Common myeloid progenitor, CD34-positive (primary cell): ENCODE results near the gene FAM53A.

Experiments
- CTCF ChIA-PET: fragments of 350-600 bp; sonication (Branson Sonifier 250); formaldehyde crosslinking; loops from one replicate; lab custom pipeline; 2021; ENCODE audit warnings: antibody characterized with exemption; lab: Charles Lee
- POLR2A ChIA-PET: fragments of 350-600 bp; sonication (Branson Sonifier 250); formaldehyde crosslinking; loops from one replicate; lab custom pipeline; 2021; ENCODE audit warnings: antibody characterized with exemption; lab: Charles Lee
- DNase-seq, 3 donors: peaks; one replicate each; pipeline versions ENCODE4 v3.0.0 to v3.0.0-alpha.2; 2013
- H3K27ac ChIP-seq, 2 experiments: 1 replicate in 1 of 2; 2 replicates in 1 of 2; pipeline ENCODE4 v1.7.0; 2013; ENCODE audit warnings: inconsistent platforms in 2 of 2, low read length in 2 of 2, mild to moderate bottlenecking in 2 of 2, low read depth in 1 of 2, moderate library complexity in 1 of 2; ENCODE audit not compliant: severe bottlenecking in 2 of 2, insufficient read depth in 1 of 2, poor library complexity in 1 of 2
- H3K27me3 ChIP-seq, 5 experiments: replicated peaks in 2 of 5; 1 replicate in 3 of 5; 2 replicates in 2 of 5; pipeline versions ENCODE4 v1.6.1 to v1.7.0; 2013; ENCODE audit warnings: low read length in 4 of 5, mild to moderate bottlenecking in 2 of 5, moderate library complexity in 2 of 5, inconsistent platforms in 1 of 5; ENCODE audit not compliant: insufficient read depth in 5 of 5, control insufficient read depth in 4 of 5
- H3K36me3 ChIP-seq, 4 experiments: 1 replicate in 2 of 4; 2 replicates in 2 of 4; pipeline versions ENCODE4 v1.6.1 to v1.7.0; 2013; ENCODE audit warnings: low read length in 3 of 4, control low read depth in 1 of 4, mild to moderate bottlenecking in 1 of 4; ENCODE audit not compliant: control insufficient read depth in 4 of 4, insufficient read depth in 4 of 4
- H3K4me1 ChIP-seq, 4 experiments: 1 replicate in 3 of 4; 2 replicates in 1 of 4; pipeline versions ENCODE4 v1.6.1 to v1.7.1; 2013; ENCODE audit warnings: low read length in 3 of 4, mild to moderate bottlenecking in 3 of 4, control low read depth in 1 of 4, inconsistent platforms in 1 of 4, moderate library complexity in 1 of 4; ENCODE audit not compliant: control insufficient read depth in 4 of 4, insufficient read depth in 4 of 4; ENCODE audit errors: control extremely low read depth in 1 of 4
- H3K4me3 ChIP-seq, 7 experiments: 1 replicate in 4 of 7; 2 replicates in 3 of 7; pipeline versions ENCODE4 v1.5.1 to v1.7.0; 2013; ENCODE audit warnings: mild to moderate bottlenecking in 7 of 7, low read length in 6 of 7, moderate library complexity in 6 of 7, inconsistent platforms in 2 of 7, low read depth in 2 of 7, control low read depth in 1 of 7; ENCODE audit not compliant: insufficient read depth in 4 of 7, control insufficient read depth in 1 of 7; ENCODE audit errors: extremely low read depth in 1 of 7
- H3K9me3 ChIP-seq, 5 experiments: 1 replicate in 4 of 5; 2 replicates in 1 of 5; pipeline versions ENCODE4 v1.6.1 to v1.7.1; 2013; ENCODE audit warnings: low read length in 4 of 5, mild to moderate bottlenecking in 2 of 5, inconsistent platforms in 1 of 5, low read depth in 1 of 5, moderate library complexity in 1 of 5; ENCODE audit not compliant: control insufficient read depth in 4 of 5, insufficient read depth in 2 of 5; ENCODE audit errors: control extremely low read depth in 1 of 5
- WGBS: methylation state at CpG from one replicate; pipeline ENCODE4 v1.1.5; 2013; ENCODE audit not compliant: insufficient coverage; 5-methylcytosine and 5-hydroxymethylcytosine counted together

FAM53A gene

GRCh38 chr4:1647432-1647831 is 36.7 kb downstream of the FAM53A start:
- ChIA-PET CTCF (interaction anchor here (1.5 kb wide), 1 partner anchor 18 kb away, joined by 3 read pairs; no protein-coding TSS in a partner anchor), POLR2A (no interaction called here)
- DNase-seq, result no peak
- Histone ChIP-seq H3K9me3 (no peaks in the 10 kb centered on the region), H3K4me3 (no peak overlapping the region), H3K27me3 (no peaks in the 10 kb centered on the region), H3K36me3 (peaks cover 0 to 2% (median 0%) of the 10 kb centered on the region in 4 experiments), H3K4me1 (no peaks in the 10 kb centered on the region), H3K27ac (no peak overlapping the region)
- 94% methylated on average over 17 of the region's 19 CpGs for WGBS

GRCh38 chr4:1646690-1647089 is 37.4 kb downstream of the FAM53A start:
- ChIA-PET POLR2A (no interaction called here), CTCF (interaction anchor here (1.5 kb wide), 1 partner anchor 17 kb away, joined by 3 read pairs; no protein-coding TSS in a partner anchor)
- 100% methylated on average over 1 of the region's 7 CpGs for WGBS

GRCh38 chr4:1644891-1645657 is 39.0 kb downstream of the FAM53A start:
- no peaks in the 10 kb centered on the region for H3K36me3 ChIP-seq
- 95% methylated on average over 19 of the region's 21 CpGs for WGBS
- DNase-seq, result no peak
- CTCF ChIA-PET, result no interaction called here
- no peak overlapping the region for H3K4me3 ChIP-seq
- H3K9me3 ChIP-seq, result no peaks in the 10 kb centered on the region
- peaks cover 0 to 2% (median under 1%) of the 10 kb centered on the region in 4 experiments for H3K4me1 ChIP-seq
- H3K27me3 ChIP-seq, result no peaks in the 10 kb centered on the region
- POLR2A ChIA-PET, result no interaction called here
- no peak overlapping the region for H3K27ac ChIP-seq

More at GRCh38 chr4:1646690-1647089, 37.4 kb downstream of the FAM53A start:
- Histone ChIP-seq H3K27me3 (no peaks in the 10 kb centered on the region), H3K4me3 (no peak overlapping the region), H3K27ac (no peak overlapping the region), H3K4me1 (no peaks in the 10 kb centered on the region), H3K9me3 (no peaks in the 10 kb centered on the region), H3K36me3 (peaks cover 0 to 2% (median 0%) of the 10 kb centered on the region in 4 experiments)
- DNase-seq, result no peak

GRCh38 chr4:1643971-1644735 is 40.0 kb downstream of the FAM53A start:
- Histone ChIP-seq H3K4me1 (peaks cover 0 to 4% (median 1%) of the 10 kb centered on the region in 4 experiments), H3K27ac (no peak overlapping the region), H3K36me3 (no peaks in the 10 kb centered on the region), H3K9me3 (no peaks in the 10 kb centered on the region), H3K27me3 (no peaks in the 10 kb centered on the region), H3K4me3 (no peak overlapping the region)
- WGBS, result 96% methylated on average over 44 of the region's 48 CpGs
- ChIA-PET POLR2A (no interaction called here), CTCF (no interaction called here)
- DNase-seq, result no peak

GRCh38 chr4:1642196-1642951 is 41.7 kb downstream of the FAM53A start:
- Histone ChIP-seq H3K36me3 (no peaks in the 10 kb centered on the region), H3K4me1 (peaks cover 0 to 4% (median 1%) of the 10 kb centered on the region in 4 experiments), H3K9me3 (no peaks in the 10 kb centered on the region), H3K27ac (no peak overlapping the region), H3K4me3 (no peak overlapping the region), H3K27me3 (no peaks in the 10 kb centered on the region)
- 97% methylated on average over 26 of the region's 28 CpGs for WGBS
- POLR2A ChIA-PET, result no interaction called here
- CTCF ChIA-PET, result interaction anchor here (0.8 to 1.6 kb wide), 2 partner anchors 10 to 287 kb away, joined by 3 to 4 read pairs; no protein-coding TSS in a partner anchor
- no peak for DNase-seq

- Histone ChIP-seq H3K9me3 (no peaks in the 10 kb centered on the region), H3K27me3 (no peaks in the 10 kb centered on the region), H3K4me3 (no peak overlapping the region), H3K36me3 (no peaks in the 10 kb centered on the region), H3K4me1 (peaks cover 0 to 4% (median 1%) of the 10 kb centered on the region in 4 experiments), H3K27ac (no peak overlapping the region)
- WGBS, result 93% methylated on average over 4 of the region's 7 CpGs
- ChIA-PET CTCF (interaction anchor here (1.6 kb wide), 1 partner anchor 9 kb away, joined by 4 read pairs; no protein-coding TSS in a partner anchor), POLR2A (no interaction called here)
- no peak for DNase-seq
Measured at GRCh38 chr4:1641671-1642070, 42.4 kb downstream of the FAM53A start.
